IPS-NIHi7 (cell line): ENCODE data around the gene ARHGAP45.
"Not testable (repeated sequence)": the region's sequence is repeated elsewhere in the genome, so short reads cannot be mapped to it uniquely, and the experiment has no call there.

Source experiments
- DNase-seq: peaks from one replicate; pipeline ENCODE4 v3.0.0; 2012; ENCODE audit warnings: mixed read lengths; ENCODE audit errors: extremely low spot score

The ARHGAP45 gene

DNA sequence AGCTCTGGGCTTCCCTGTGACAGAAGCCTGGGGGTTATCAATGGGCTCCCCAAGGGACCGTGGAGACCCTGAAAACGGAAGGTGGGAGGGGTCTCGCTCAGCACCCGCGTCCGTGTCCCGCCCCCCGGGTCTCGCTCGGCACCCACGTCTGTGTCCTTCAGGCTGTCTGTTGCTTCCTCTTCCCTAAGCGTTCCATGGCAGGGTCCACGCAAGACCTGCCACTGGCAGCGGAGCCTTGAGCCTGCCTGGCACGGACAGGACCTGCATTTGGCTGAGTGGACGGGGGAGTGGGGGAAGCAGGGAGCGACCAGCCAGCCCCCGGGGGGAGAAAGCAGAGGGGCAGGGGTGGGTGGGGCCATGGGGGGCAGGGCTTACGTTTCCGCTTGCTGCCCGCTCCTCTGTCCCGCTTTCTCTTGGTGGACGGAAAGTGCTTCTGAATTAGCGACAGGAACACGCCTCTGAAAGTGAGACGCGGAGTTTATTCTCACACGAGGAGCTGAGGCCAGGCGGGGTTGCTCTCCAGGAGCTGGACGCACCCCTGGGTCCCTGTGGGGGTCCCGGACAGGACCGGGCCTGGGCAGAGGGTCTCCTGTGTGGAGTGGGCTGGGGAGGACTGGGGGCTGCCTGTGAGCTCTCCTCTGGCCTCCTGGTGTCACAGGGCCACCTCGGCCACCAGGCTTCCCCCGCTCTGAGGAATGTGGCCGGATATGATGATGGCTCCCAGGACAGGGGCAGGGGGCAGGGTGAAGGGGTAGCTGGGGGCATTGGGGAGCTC, 48.9 kb downstream of the ARHGAP45 start:
- no peak for DNase-seq

GRCh38 chr19:1116726-1117581, 50.0 kb downstream of the ARHGAP45 start:
- DNase-seq = peak; percentile 53

DNA sequence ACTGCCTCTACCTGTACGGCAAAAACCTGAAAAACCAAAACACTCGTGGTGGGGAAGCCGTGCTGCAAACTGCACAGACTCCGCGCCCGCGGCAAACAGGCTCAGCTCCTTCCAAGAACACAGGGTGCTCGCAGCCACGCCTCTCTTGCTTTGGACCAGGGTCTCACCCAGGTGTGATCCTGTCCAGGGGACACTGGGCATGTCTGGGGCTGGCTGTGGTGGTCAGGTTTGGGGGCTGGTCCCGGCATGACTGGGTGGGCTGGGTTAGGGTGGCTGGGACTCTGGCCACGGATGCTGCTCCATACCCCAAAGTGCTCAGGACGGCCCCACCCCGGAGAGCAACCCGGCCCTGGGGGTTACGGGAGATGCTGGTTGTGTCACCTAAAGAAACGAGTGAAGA, 50.7 kb downstream of the ARHGAP45 start:
- no peak for DNase-seq

- DNase-seq = no peak
Measured at GRCh38 chr19:1118999-1119398, 52.0 kb downstream of the ARHGAP45 start.

GRCh38 chr19:1119475-1120217, 52.7 kb downstream of the ARHGAP45 start:
- no peak for DNase-seq

- no peak for DNase-seq
Measured at GRCh38 chr19:1121395-1121794, 54.4 kb downstream of the ARHGAP45 start.

- DNase-seq = no peak
Measured at GRCh38 chr19:1122021-1122971, 55.3 kb downstream of the ARHGAP45 start.

DNA sequence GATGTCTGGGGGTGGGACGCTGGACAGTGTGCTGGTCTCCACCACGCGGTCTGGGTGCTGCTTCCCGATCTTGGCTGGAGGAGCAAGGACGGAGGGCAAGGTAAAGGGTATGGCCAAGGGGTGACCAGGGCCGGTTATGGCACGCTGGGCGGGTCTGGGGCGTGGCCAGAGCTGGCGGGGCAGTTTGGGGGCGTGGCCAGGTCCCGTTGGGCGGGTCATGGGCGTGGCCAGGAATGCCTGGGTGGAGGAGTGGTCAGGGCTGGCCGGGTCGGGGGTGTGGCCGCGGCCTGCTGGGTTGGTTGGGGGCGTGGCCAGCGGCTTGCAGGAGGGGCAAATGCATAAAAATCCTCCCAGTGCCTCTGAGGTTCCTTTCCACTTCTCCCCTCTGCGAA, 56.0 kb downstream of the ARHGAP45 start:
- peak; percentile 98 for DNase-seq

DNA sequence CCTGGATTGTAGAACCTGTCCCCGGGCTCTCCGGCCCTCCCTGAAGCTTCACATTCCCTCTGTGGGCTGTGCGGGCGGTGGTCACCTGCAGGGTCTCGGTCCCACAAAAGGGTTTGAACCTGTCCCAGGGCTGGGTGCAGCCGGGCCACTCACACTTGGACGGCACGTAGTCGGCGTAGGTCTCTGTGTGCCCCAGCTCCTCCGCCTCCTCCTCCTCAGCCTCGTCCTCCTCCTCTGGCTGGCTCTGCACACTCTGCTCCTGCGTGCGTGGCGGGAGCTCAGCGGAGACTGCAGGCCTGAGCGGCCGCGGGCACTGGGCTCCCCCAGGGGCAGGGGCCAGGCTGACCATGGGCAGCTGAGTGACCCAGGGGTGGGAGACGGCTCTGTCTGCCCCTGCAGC, 56.4 kb downstream of the ARHGAP45 start:
- no peak for DNase-seq

DNA sequence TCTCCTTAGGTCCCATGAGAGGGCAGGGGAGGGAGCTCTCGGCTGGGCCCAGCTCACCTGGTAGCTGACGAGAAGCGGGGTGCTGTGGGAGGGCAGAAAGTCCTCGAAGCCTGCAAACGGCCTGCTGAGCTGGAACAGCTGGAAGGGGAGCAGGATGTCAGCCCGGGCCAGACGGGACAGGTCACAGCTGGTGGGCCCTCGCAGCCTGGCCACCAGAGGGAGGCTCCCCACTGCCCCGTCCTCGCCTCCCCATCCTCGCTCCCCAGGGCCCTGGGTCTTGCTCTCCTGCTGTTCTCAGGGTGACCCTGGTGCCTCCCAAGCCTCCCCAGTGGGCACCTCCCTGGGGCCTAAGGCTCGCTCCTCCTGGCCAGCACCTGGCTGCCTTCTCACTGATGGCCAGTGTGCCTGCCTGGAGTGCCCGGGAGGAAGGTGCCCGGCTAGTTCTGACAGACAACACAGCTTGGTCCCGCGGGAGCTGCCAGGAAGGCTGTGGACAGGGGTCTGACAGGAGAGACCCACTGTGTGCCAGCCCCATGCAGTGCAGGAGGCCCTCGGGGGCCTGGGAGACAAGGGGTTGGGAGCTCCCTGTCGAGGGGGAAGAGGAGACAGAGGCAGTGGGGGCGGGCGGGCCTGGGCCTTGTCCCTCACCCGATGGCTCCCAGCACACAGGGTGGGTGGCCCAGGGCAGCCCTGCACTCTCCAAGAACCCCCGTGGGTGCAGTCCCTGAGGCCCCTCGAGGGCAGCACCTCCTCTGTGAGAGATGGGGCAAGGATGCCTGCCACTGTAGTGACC, 57.1 kb downstream of the ARHGAP45 start:
- no peak for DNase-seq

- no peak for DNase-seq
Measured at GRCh38 chr19:1125601-1126467, 58.9 kb downstream of the ARHGAP45 start.

DNA sequence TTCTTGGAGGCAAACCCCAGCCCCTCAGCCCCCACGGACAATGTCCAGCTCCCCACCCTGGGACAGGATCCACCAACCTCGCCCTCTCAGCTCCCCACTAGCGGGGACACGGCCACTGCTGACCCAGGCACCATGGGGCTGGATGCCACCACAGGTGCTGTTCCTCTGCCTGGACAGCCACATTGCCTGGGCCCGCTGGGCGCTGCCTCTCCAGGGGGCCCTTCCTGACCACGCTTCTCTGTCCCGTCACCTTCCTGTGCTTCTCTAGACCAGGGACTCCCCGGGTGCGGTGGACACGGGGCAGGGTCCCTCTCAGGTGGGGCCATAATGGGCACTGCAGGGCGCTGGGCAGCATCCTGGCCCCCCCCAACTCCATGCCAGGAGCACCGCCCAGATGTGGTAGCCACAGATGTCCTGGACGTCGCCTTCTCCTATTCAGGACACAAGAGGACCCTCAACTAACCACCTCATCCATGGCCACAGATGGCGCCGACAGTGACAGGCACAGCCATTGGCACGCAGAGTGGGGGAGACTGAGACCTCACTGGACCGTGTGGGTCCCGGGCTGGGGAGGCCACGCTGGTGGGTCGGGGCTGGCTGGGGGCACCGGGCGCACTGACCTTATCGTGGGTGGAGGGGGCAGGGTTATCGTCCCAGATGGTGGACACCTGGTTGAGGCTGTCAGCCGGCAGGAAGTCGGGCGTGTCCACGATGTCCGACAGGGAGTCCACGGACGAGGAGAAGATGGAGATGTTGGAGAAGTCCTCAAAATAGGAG, 60.2 kb downstream of the ARHGAP45 start:
- no peak for DNase-seq

- no peak for DNase-seq
Measured at GRCh38 chr19:1128106-1128505, 61.1 kb downstream of the ARHGAP45 start.

- DNase-seq = not testable (repeated sequence)
Measured at GRCh38 chr19:1129084-1129483, 62.1 kb downstream of the ARHGAP45 start.

GRCh38 chr19:1129535-1129934, 62.6 kb downstream of the ARHGAP45 start:
- no peak for DNase-seq

- no peak for DNase-seq
Measured at GRCh38 chr19:1130771-1131717, 64.1 kb downstream of the ARHGAP45 start.
